HG03432 (cell line): ENCODE measurements around the gene IER3.
"Not testable (repeated sequence)": the region's sequence is repeated elsewhere in the genome, so short reads cannot be mapped to it uniquely, and the experiment has no call there.

ENCODE experiments used
- ATAC-seq: cut with Tn5 transposase; IDR thresholded peaks from one replicate; pipeline ENCODE4 v1.9.1; 2021; ENCODE audit warnings: mild to moderate bottlenecking, moderate library complexity; ENCODE audit not compliant: unreplicated experiment

Gene IER3

GRCh38 chr6:30769088-30769852 is 24.9 kb upstream of the IER3 start:
- no peak for ATAC-seq

GRCh38 chr6:30768634-30769087 is 24.3 kb upstream of the IER3 start:
- ATAC-seq, result no peak

- no peak for ATAC-seq
These were observed 23.6 kb upstream of the IER3 start for GRCh38 chr6:30767944-30768301.

GRCh38 chr6:30767158-30767943 is 23.0 kb upstream of the IER3 start:
- peak; percentile 70 for ATAC-seq

- ATAC-seq, result no peak
These were observed 22.3 kb upstream of the IER3 start for GRCh38 chr6:30766461-30767157.

GRCh38 chr6:30765495-30765894 is 21.1 kb upstream of the IER3 start:
- ATAC-seq, result not testable (repeated sequence)

- ATAC-seq, result not testable (repeated sequence)
These were observed 20.2 kb upstream of the IER3 start for GRCh38 chr6:30764490-30765043.

GRCh38 chr6:30763618-30764489 is 19.5 kb upstream of the IER3 start:
- ATAC-seq, result no peak

GRCh38 chr6:30763155-30763617 is 18.8 kb upstream of the IER3 start:
- no peak for ATAC-seq

- no peak for ATAC-seq
These were observed 17.6 kb upstream of the IER3 start for GRCh38 chr6:30761791-30762429.

GRCh38 chr6:30760549-30760948 is 16.2 kb upstream of the IER3 start:
- ATAC-seq, result no peak

GRCh38 chr6:30759575-30760239 is 15.4 kb upstream of the IER3 start:
- ATAC-seq, result no peak

GRCh38 chr6:30757261-30757904 is 13.0 kb upstream of the IER3 start:
- ATAC-seq, result no peak

- ATAC-seq, result not testable (repeated sequence)
These were observed 12.2 kb upstream of the IER3 start for GRCh38 chr6:30756405-30757003.

- no peak for ATAC-seq
These were observed 10.3 kb upstream of the IER3 start for GRCh38 chr6:30754631-30755030.

- no peak for ATAC-seq
These were observed 8.0 kb upstream of the IER3 start for GRCh38 chr6:30752157-30752927.

GRCh38 chr6:30750379-30750668 is 6.0 kb upstream of the IER3 start:
- ATAC-seq, result no peak
